K562 (cell line): ENCODE data around the gene ENPP7. TPM values are rescaled to one million over a fixed set of nuclear protein-coding genes. Genes with fewer than 3 reads are reported as not detected.

Experiments
- ATAC-seq: fragments of 200-7000 bp; cut with Tn5 transposase; 3 replicates; pipeline ENCODE4 v1.9.1; 2020; ENCODE audit warnings: moderate library complexity
- BruUV-seq: library from RNA; stranded (reverse); fragments of 400-500 nt; replicated peaks from 2 replicates; lab custom pipeline; 2021; lab: Mats Ljungman, UMichigan
- CTCF ChIA-PET: fragments of 300-600 bp; formaldehyde crosslinking; extraction: SDS; loops from one replicate; lab custom pipeline; 2021; ENCODE audit warnings: low intra/inter-chr PET ratio; lab: Yijun Ruan, JAX
- POLR2A ChIA-PET: fragments of 300-600, 350-650 bp; sonication (Branson Sonifier 250); formaldehyde crosslinking; extraction: SDS; loops from one replicate; lab custom pipeline; 2021; ENCODE audit warnings: antibody characterized with exemption, inconsistent platforms; lab: Yijun Ruan, JAX
- DNase-seq, 4 experiments: peaks; one replicate each; pipeline versions ENCODE4 v3.0.0 to v3.0.0-alpha.2; 2011 to 2018; ENCODE audit warnings: low spot score in 3 of 4, mixed read lengths in 3 of 4; ENCODE audit errors: extremely low read depth in 1 of 4
- FAIRE-seq: peaks from 2 replicates; lab custom pipeline; 2011; peaks lifted over from hg19 to GRCh38; lab: Jason Lieb, UNC
- H2AFZ ChIP-seq: 2 replicates; pipeline ENCODE4 v1.6.0; 2011; ENCODE audit warnings: low read depth, low read length, control low read depth, inconsistent platforms
- H3K27ac ChIP-seq: fragments of 200-600 bp; 3 replicates; pipeline ENCODE4 v1.8.0; 2011; ENCODE audit warnings: low read depth, mild to moderate bottlenecking, control low read depth, inconsistent platforms, low read length, moderate library complexity, mixed read lengths; ENCODE audit errors: extremely low read depth
- H3K27me3 ChIP-seq, 2 experiments: fragments of 300-600 bp in 1 of 2; 2 replicates in 1 of 2; 3 replicates in 1 of 2; pipeline versions ENCODE4 v1.6.0 to v1.8.0; 2011; ENCODE audit warnings: inconsistent platforms in 2 of 2, low read length in 2 of 2, mild to moderate bottlenecking in 1 of 2, mixed read lengths in 1 of 2, moderate library complexity in 1 of 2; ENCODE audit not compliant: control insufficient read depth in 2 of 2, insufficient read depth in 2 of 2
- H3K36me3 ChIP-seq: fragments of 300-600 bp; 3 replicates; pipeline ENCODE4 v1.8.0; 2011; ENCODE audit warnings: mild to moderate bottlenecking, low read length, inconsistent platforms; ENCODE audit not compliant: control insufficient read depth, insufficient read depth
- H3K4me1 ChIP-seq, 2 experiments: fragments of 200-600 bp in 1 of 2; replicated peaks in 1 of 2; 2 replicates in 1 of 2; 3 replicates in 1 of 2; pipeline versions ENCODE4 v1.5.1 to v1.8.0; 2011; ENCODE audit warnings: inconsistent platforms in 2 of 2, low read length in 2 of 2, mild to moderate bottlenecking in 1 of 2, mixed read lengths in 1 of 2, moderate library complexity in 1 of 2; ENCODE audit not compliant: control insufficient read depth in 2 of 2, insufficient read depth in 2 of 2
- H3K4me2 ChIP-seq: 2 replicates; pipeline ENCODE4 v1.6.1; 2011; ENCODE audit warnings: low read length, control low read depth, inconsistent platforms, mixed read lengths; ENCODE audit not compliant: insufficient read depth
- H3K4me3 ChIP-seq: fragments of 200-600 bp; sonication (generic), shearing (Covaris generic); 2 replicates; pipeline ENCODE4 v1.5.1; 2016; ENCODE audit warnings: control low read depth, inconsistent platforms
- H3K79me2 ChIP-seq: fragments of 200-600 bp; 3 replicates; pipeline ENCODE4 v1.8.0; 2011; ENCODE audit warnings: low read length, inconsistent platforms; ENCODE audit not compliant: control insufficient read depth, insufficient read depth
- H3K9ac ChIP-seq, 2 experiments: 2 replicates each; pipeline versions ENCODE4 v1.6.0 to v1.6.1; 2011; ENCODE audit warnings: low read depth in 2 of 2, low read length in 2 of 2, control low read depth in 1 of 2, inconsistent platforms in 1 of 2, mild to moderate bottlenecking in 1 of 2, mixed read lengths in 1 of 2; ENCODE audit not compliant: insufficient read depth in 1 of 2
- H3K9me1 ChIP-seq: one replicate; pipeline ENCODE4 v1.6.0; 2011; ENCODE audit warnings: inconsistent platforms, mild to moderate bottlenecking, low read length, moderate library complexity; ENCODE audit not compliant: control insufficient read depth, insufficient read depth
- H3K9me3 ChIP-seq: replicated peaks from 2 replicates; pipeline ENCODE4 v1.5.1; 2011; ENCODE audit warnings: low read depth, low read length, inconsistent platforms; ENCODE audit not compliant: control insufficient read depth, insufficient read depth
- H4K20me1 ChIP-seq: replicated peaks from 2 replicates; pipeline ENCODE4 v1.6.1; 2011; ENCODE audit warnings: low read length, inconsistent platforms, mixed read lengths; ENCODE audit not compliant: control insufficient read depth, insufficient read depth
- DDX20 ChIP-seq: fragments of 450-650 bp; IDR thresholded peaks from 2 replicates; pipeline ENCODE4 v1.6.1; 2016; ENCODE audit warnings: missing genetic modification characterization, low read depth, mild to moderate bottlenecking, missing compliant biosample characterization, moderate library complexity
- POLR2A ChIP-seq: fragments of 450-650 bp; conservative IDR thresholded peaks from 2 replicates; pipeline ENCODE4 v1.6.1; 2016
- POLR3G ChIP-seq: IDR thresholded peaks from 2 replicates; pipeline ENCODE4 v1.6.1; 2011; ENCODE audit not compliant: insufficient read length, insufficient replicate concordance; ENCODE audit errors: extremely low read depth
- SLC30A9 ChIP-seq: fragments of 250-450 bp; sonication (Bioruptor Pico); IDR thresholded peaks from 2 replicates; pipeline ENCODE4 v1.8.0; 2022; ENCODE audit warnings: mild to moderate bottlenecking, moderate library complexity
- SREBF2 ChIP-seq: sonication (generic); formaldehyde crosslinking; IDR thresholded peaks from 2 replicates; pipeline ENCODE4 v1.4.0; 2020; ENCODE audit warnings: mild to moderate bottlenecking, missing genetic modification reagents
- TAF15 ChIP-seq: fragments of 200-400 bp; formaldehyde crosslinking; IDR thresholded peaks from 2 replicates; pipeline ENCODE4 v1.6.1; 2017; ENCODE audit warnings: mild to moderate bottlenecking, low read depth, low read length, moderate library complexity
- YBX1 ChIP-seq: fragments of 450-650 bp; IDR thresholded peaks from 2 replicates; pipeline ENCODE4 v1.7.1; 2016; ENCODE audit warnings: mild to moderate bottlenecking
- ZC3H8 ChIP-seq: fragments of 450-650 bp; IDR thresholded peaks from 2 replicates; pipeline ENCODE4 v1.6.1; 2017
- ZNF75A ChIP-seq: fragments of 450-650 bp; formaldehyde crosslinking; IDR thresholded peaks from 2 replicates; pipeline ENCODE4 v1.4.0; 2020; ENCODE audit warnings: mild to moderate bottlenecking
- ZNF785 ChIP-seq: fragments of 250-450 bp; sonication (Bioruptor Pico); IDR thresholded peaks from 2 replicates; pipeline ENCODE4 v1.4.0; 2020; ENCODE audit warnings: mild to moderate bottlenecking
- WGBS: fragments of 100-300 bp; shearing (Covaris generic); methylation state at CpG from one replicate; pipeline ENCODE4 v1.1.6; 2016; ENCODE audit warnings: low coverage, mixed read lengths; ENCODE audit not compliant: insufficient coverage; ENCODE audit errors: missing lambda C conversion rate; 5-methylcytosine and 5-hydroxymethylcytosine counted together
- in situ Hi-C: fragments of 300-500 bp; cut with MboI; formaldehyde crosslinking; loops from 4 replicates; pipeline ENCODE4 v1.15.0; 2018; ENCODE audit warnings: inconsistent platforms, mixed read lengths
- intact Hi-C: fragments of 100-400 bp; cut with micrococcal nuclease; formaldehyde crosslinking; loops from 2 replicates; pipeline ENCODE4 v1.14.2; 2022
- polyA plus RNA-seq, 8 experiments: library from polyadenylated mRNA; depleted of rRNA in 4 of 8; stranded (reverse) in 5 of 8; unstranded in 3 of 8; fragments of >200 nt; fragmentation: Nextera tagmentation in 2 of 8; fragmentation: Illumina TruSeq in 1 of 8; extraction: Ambion mirVana in 2 of 8; extraction: Trizol in 1 of 8; gene quantifications; 2 replicates each; pipeline versions ENCODE4 v1.2.1 to v1.2.3, GENCODE V29; 2011 to 2014; ENCODE audit warnings: inconsistent platforms in 1 of 8, missing spikeins in 1 of 8
- total RNA-seq, 7 experiments: library from RNA; depleted of rRNA in 6 of 7; stranded (reverse); fragments of >200 nt in 6 of 7; fragmentation: Illumina TruSeq in 2 of 7; extraction: Trizol in 2 of 7; gene quantifications; 2 replicates each; pipeline versions ENCODE4 v1.2.1 to v1.2.3, GENCODE V29; 2011 to 2021; ENCODE audit warnings: low replicate concordance in 1 of 7
- TF ChIP-seq, protein P1 (sequence below): fragments of 150-350 bp; conservative IDR thresholded peaks from 2 replicates; pipeline ENCODE4 v1.6.1; 2014; ENCODE audit warnings: low read length
- TF ChIP-seq, protein P2 (sequence below): sonication (generic); formaldehyde crosslinking; IDR thresholded peaks from 2 replicates; pipeline ENCODE4 v1.8.0; 2022; ENCODE audit warnings: mild to moderate bottlenecking, missing genetic modification reagents
- TF ChIP-seq, protein P3 (sequence below): sonication (generic); formaldehyde crosslinking; IDR thresholded peaks from 2 replicates; pipeline ENCODE4 v1.8.0; 2022; ENCODE audit warnings: missing genetic modification reagents, mild to moderate bottlenecking, moderate library complexity, borderline replicate concordance
- TF ChIP-seq, protein P4 (sequence below): fragments of 450-650 bp; IDR thresholded peaks from 2 replicates; pipeline ENCODE4 v1.6.1; 2017; ENCODE audit warnings: mild to moderate bottlenecking, moderate library complexity
- TF ChIP-seq, protein P5 (sequence below): fragments of 250-450 bp; sonication (Bioruptor Pico); IDR thresholded peaks from 2 replicates; pipeline ENCODE4 v1.8.0; 2022; ENCODE audit warnings: moderate library complexity, mild to moderate bottlenecking, inconsistent platforms
- TF ChIP-seq, protein P6 (sequence below): fragments of 250-450 bp; sonication (Bioruptor Pico); IDR thresholded peaks from 2 replicates; pipeline ENCODE4 v1.8.0; 2021; ENCODE audit warnings: moderate library complexity, mild to moderate bottlenecking, inconsistent platforms

Gene ENPP7
- total and polyA plus RNA-seq, 9 of the 15 experiments (the other 6 are each of a cell fraction or from before 2014, with no cell fraction given): not detected

DNA sequence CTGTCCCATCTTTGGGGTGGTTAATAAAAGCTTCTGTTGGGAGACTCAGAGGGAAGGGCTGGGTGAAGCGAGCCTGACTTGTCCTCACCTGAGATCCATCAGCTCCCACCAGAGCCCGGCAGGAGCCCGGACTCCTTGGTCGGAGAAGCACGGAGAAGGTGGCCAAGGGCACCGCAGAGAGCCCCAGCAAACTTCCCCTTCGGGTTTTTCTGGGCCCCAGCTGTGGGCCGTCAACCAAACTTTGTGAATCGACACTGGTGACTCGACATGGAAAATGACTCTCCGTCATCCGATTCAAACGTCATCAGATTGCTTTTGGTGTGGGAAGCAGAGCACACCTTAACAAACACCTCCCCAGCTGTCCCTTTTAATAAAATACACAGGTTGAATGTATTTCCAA, 21.4 kb downstream of the ENPP7 start (continued):
- TF ChIP-seq, protein P1, sequence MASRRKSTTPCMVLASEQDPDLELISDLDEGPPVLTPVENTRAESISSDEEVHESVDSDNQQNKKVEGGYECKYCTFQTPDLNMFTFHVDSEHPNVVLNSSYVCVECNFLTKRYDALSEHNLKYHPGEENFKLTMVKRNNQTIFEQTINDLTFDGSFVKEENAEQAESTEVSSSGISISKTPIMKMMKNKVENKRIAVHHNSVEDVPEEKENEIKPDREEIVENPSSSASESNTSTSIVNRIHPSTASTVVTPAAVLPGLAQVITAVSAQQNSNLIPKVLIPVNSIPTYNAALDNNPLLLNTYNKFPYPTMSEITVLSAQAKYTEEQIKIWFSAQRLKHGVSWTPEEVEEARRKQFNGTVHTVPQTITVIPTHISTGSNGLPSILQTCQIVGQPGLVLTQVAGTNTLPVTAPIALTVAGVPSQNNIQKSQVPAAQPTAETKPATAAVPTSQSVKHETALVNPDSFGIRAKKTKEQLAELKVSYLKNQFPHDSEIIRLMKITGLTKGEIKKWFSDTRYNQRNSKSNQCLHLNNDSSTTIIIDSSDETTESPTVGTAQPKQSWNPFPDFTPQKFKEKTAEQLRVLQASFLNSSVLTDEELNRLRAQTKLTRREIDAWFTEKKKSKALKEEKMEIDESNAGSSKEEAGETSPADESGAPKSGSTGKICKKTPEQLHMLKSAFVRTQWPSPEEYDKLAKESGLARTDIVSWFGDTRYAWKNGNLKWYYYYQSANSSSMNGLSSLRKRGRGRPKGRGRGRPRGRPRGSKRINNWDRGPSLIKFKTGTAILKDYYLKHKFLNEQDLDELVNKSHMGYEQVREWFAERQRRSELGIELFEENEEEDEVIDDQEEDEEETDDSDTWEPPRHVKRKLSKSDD: no peak
- TF ChIP-seq POLR3G: no peak

DNA sequence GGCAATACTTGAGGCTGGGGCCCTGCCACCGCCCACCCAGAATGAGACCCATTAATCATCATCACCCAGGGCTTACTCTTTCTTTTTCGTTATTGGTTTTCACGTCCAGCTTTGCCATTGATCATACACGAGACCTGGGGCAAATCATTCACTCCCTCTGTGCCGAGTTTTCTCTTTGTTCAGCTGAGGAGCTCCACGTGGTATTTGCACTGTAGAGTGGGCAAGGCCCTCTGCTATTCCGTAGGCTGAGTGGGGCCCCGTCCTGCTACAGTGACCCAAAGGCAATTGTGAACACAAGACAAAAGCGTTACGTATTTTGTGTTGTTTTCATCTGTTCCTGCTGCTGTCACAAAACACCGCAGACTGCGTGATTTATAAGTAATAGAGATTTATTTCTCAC, 23.6 kb downstream of the ENPP7 start:
- intact Hi-C loops (no loop called here), in situ Hi-C loops (no loop called here)
- 31% methylated on average over 12 of the region's 12 CpGs for WGBS
- CTCF ChIA-PET: no interaction called here
- Histone ChIP-seq H3K4me3 (no peak overlapping the region), H3K79me2 (no peaks in the 10 kb centered on the region), H3K9me1 (no peaks in the 10 kb centered on the region), H2AFZ (peak overlapping the region; percentile 51; the same call in 1 of the 2 replicates), H4K20me1 (no peaks in the 10 kb centered on the region), H3K36me3 (no peaks in the 10 kb centered on the region), H3K27ac (no peak overlapping the region), H3K4me1 (peaks cover 9 to 13% of the 10 kb centered on the region in 2 experiments), H3K27me3 (no peaks in the 10 kb centered on the region; a peak in 1 of 5 replicates), H3K9ac (no peak overlapping the region), H3K4me2 (no peak overlapping the region), H3K9me3 (no peaks in the 10 kb centered on the region)
- ATAC-seq (no peak), FAIRE-seq (no peak), DNase-seq (no peak)
- no TSS peak for BruUV-seq
- POLR2A ChIA-PET: interaction anchor here (0.8 kb wide), 1 partner anchor 22 kb away, joined by 3 read pairs; no protein-coding TSS in a partner anchor
- TF ChIP-seq, protein P2, sequence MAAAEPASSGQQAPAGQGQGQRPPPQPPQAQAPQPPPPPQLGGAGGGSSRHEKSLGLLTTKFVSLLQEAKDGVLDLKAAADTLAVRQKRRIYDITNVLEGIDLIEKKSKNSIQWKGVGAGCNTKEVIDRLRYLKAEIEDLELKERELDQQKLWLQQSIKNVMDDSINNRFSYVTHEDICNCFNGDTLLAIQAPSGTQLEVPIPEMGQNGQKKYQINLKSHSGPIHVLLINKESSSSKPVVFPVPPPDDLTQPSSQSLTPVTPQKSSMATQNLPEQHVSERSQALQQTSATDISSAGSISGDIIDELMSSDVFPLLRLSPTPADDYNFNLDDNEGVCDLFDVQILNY (CRISPR knock-in tag): no peak
- TF ChIP-seq ZNF75A (CRISPR knock-in tag) (no peak), SLC30A9 (CRISPR knock-in tag) (no peak), DDX20 (no peak), ZC3H8 (no peak), TAF15 (no peak), POLR2A (no peak), SREBF2 (no peak), YBX1 (no peak), ZNF785 (CRISPR knock-in tag) (no peak)
- TF ChIP-seq, protein P3, sequence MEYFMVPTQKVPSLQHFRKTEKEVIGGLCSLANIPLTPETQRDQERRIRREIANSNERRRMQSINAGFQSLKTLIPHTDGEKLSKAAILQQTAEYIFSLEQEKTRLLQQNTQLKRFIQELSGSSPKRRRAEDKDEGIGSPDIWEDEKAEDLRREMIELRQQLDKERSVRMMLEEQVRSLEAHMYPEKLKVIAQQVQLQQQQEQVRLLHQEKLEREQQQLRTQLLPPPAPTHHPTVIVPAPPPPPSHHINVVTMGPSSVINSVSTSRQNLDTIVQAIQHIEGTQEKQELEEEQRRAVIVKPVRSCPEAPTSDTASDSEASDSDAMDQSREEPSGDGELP: no peak
- TF ChIP-seq, protein P4, sequence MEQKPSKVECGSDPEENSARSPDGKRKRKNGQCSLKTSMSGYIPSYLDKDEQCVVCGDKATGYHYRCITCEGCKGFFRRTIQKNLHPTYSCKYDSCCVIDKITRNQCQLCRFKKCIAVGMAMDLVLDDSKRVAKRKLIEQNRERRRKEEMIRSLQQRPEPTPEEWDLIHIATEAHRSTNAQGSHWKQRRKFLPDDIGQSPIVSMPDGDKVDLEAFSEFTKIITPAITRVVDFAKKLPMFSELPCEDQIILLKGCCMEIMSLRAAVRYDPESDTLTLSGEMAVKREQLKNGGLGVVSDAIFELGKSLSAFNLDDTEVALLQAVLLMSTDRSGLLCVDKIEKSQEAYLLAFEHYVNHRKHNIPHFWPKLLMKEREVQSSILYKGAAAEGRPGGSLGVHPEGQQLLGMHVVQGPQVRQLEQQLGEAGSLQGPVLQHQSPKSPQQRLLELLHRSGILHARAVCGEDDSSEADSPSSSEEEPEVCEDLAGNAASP: no peak
- TF ChIP-seq, protein P5, sequence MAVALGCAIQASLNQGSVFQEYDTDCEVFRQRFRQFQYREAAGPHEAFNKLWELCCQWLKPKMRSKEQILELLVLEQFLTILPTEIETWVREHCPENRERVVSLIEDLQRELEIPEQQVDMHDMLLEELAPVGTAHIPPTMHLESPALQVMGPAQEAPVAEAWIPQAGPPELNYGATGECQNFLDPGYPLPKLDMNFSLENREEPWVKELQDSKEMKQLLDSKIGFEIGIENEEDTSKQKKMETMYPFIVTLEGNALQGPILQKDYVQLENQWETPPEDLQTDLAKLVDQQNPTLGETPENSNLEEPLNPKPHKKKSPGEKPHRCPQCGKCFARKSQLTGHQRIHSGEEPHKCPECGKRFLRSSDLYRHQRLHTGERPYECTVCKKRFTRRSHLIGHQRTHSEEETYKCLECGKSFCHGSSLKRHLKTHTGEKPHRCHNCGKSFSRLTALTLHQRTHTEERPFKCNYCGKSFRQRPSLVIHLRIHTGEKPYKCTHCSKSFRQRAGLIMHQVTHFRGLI (CRISPR knock-in tag): no peak
- TF ChIP-seq, protein P6, sequence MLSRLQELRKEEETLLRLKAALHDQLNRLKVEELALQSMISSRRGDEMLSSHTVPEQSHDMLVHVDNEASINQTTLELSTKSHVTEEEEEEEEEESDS (CRISPR knock-in tag): no peak
